Uterus (tissue), 4 donors: ENCODE data around the gene ITGB1. TPM values are rescaled to one million over a fixed set of nuclear protein-coding genes. Genes with fewer than 3 reads are reported as not detected.
"Not testable (repeated sequence)": the region's sequence is repeated elsewhere in the genome, so short reads cannot be mapped to it uniquely, and the experiment has no call there.

Experiments used
- DNase-seq, 2 donors: peaks; one replicate each; pipeline ENCODE4 v3.0.0-alpha.2; 2019 to 2020
- H3K27ac ChIP-seq, 2 donors: fragments of 200-600 bp; sonication (generic); 1 replicate in 1 of 2; 2 replicates in 1 of 2; pipeline ENCODE4 v1.5.1; 2016 to 2018
- H3K27me3 ChIP-seq, 2 donors: fragments of 200-600 bp; sonication (generic); one replicate each; pipeline ENCODE4 v1.5.1; 2018 to 2019; ENCODE audit warnings: control low read depth in 1 of 2
- H3K36me3 ChIP-seq, 2 donors: fragments of 200-600 bp; sonication (generic); one replicate each; pipeline ENCODE4 v1.5.1; 2019; ENCODE audit warnings: control low read depth in 1 of 2
- H3K4me1 ChIP-seq, 2 donors: fragments of 200-600 bp; sonication (generic); one replicate each; pipeline ENCODE4 v1.5.1; 2018 to 2019; ENCODE audit warnings: control low read depth in 1 of 2
- H3K4me3 ChIP-seq, 2 donors: fragments of 200-600 bp; sonication (generic); 1 replicate in 1 of 2; 2 replicates in 1 of 2; pipeline ENCODE4 v1.5.1; 2018 to 2019; ENCODE audit warnings: mild to moderate bottlenecking in 1 of 2
- H3K9me3 ChIP-seq, 2 donors: fragments of 200-600 bp; sonication (generic); one replicate each; pipeline ENCODE4 v1.5.1; 2019; ENCODE audit warnings: control low read depth in 1 of 2
- CTCF ChIP-seq, 4 experiments: fragments of 200-600 bp in 2 of 4; fragments of 450-650 bp in 2 of 4; sonication (generic) in 2 of 4; IDR thresholded peaks; one replicate each; pipeline ENCODE4 v1.5.1; 2016 to 2019; ENCODE audit warnings: antibody characterized with exemption in 4 of 4, mild to moderate bottlenecking in 2 of 4, moderate library complexity in 1 of 4
- POLR2A ChIP-seq, 2 donors: fragments of 450-650 bp; IDR thresholded peaks; one replicate each; pipeline ENCODE4 v1.6.1; 2016; ENCODE audit warnings: antibody characterized with exemption in 2 of 2, mild to moderate bottlenecking in 1 of 2, moderate library complexity in 1 of 2
- intact Hi-C: fragments of 100-400 bp; cut with DNase I; formaldehyde crosslinking; loops from one replicate; pipeline ENCODE4 v1.15.1; 2023; ENCODE audit warnings: low total_unique reads
- total RNA-seq, 4 donors: library from RNA; depleted of rRNA in 3 of 4; stranded (reverse); fragments of >200 nt in 3 of 4; gene quantifications; one replicate each; pipeline versions ENCODE4 v1.1.0 to v1.2.4, GENCODE V29; 2014 to 2023
- donor health status: DM: yes; HTN: yes; CAD: no.

ITGB1 gene
- total RNA-seq, 4 donors from 2014 or later: 484 to 1,046 (median 601) TPM

- no peak for DNase-seq
- H3K4me3 ChIP-seq: no peak overlapping the region
- H3K36me3 ChIP-seq: no peaks in the 10 kb centered on the region
- H3K27ac ChIP-seq: peak overlapping the region in 1 of 2 donors; percentile 3
- TF ChIP-seq CTCF (IDR thresholded peaks at IDR 0.05): no peak
- no peak for TF ChIP-seq POLR2A (IDR thresholded peaks at IDR 0.05)
- H3K27me3 ChIP-seq: no peaks in the 10 kb centered on the region
- intact Hi-C loops: no loop called here
- H3K4me1 ChIP-seq: no peaks in the 10 kb centered on the region
- H3K9me3 ChIP-seq: no peaks in the 10 kb centered on the region
These were observed 37.7 kb upstream of the ITGB1 start for GRCh38 chr10:32995751-32996150.

- intact Hi-C loops: no loop called here
- Histone ChIP-seq H3K4me3 (no peak overlapping the region), H3K9me3 (no peaks in the 10 kb centered on the region), H3K27me3 (no peaks in the 10 kb centered on the region), H3K27ac (peak overlapping the region in 1 of 2 donors; percentile 3), H3K4me1 (no peaks in the 10 kb centered on the region), H3K36me3 (no peaks in the 10 kb centered on the region)
- DNase-seq: no peak
- TF ChIP-seq CTCF (IDR thresholded peaks at IDR 0.05): no peak
- no peak for TF ChIP-seq POLR2A (IDR thresholded peaks at IDR 0.05)
These were observed 37.1 kb upstream of the ITGB1 start for GRCh38 chr10:32995066-32995622.

- H3K4me1 ChIP-seq, DNase-seq, intact Hi-C loops, H3K27ac ChIP-seq, H3K27me3 ChIP-seq, H3K9me3 ChIP-seq, H3K4me3 ChIP-seq, H3K36me3 ChIP-seq: not testable (repeated sequence)
These were observed 36.6 kb upstream of the ITGB1 start for GRCh38 chr10:32994632-32995031.

- H3K27me3 ChIP-seq, H3K27ac ChIP-seq, H3K4me1 ChIP-seq, intact Hi-C loops, H3K4me3 ChIP-seq, H3K9me3 ChIP-seq, H3K36me3 ChIP-seq, DNase-seq: not testable (repeated sequence)
These were observed 34.3 kb upstream of the ITGB1 start for GRCh38 chr10:32992310-32992709.

GRCh38 chr10:32990811-32991210 is 32.8 kb upstream of the ITGB1 start:
- TF ChIP-seq CTCF (IDR thresholded peaks at IDR 0.05) (no peak), POLR2A (IDR thresholded peaks at IDR 0.05) (no peak)
- Histone ChIP-seq H3K36me3 (no peaks in the 10 kb centered on the region), H3K27me3 (no peaks in the 10 kb centered on the region), H3K4me1 (no peaks in the 10 kb centered on the region), H3K9me3 (no peaks in the 10 kb centered on the region), H3K27ac (no peak overlapping the region), H3K4me3 (no peak overlapping the region)
- intact Hi-C loops: no loop called here
- DNase-seq: no peak

- TF ChIP-seq CTCF (IDR thresholded peaks at IDR 0.05) (no peak), POLR2A (IDR thresholded peaks at IDR 0.05) (no peak)
- DNase-seq: no peak
- H3K9me3 ChIP-seq: no peaks in the 10 kb centered on the region
- H3K4me3 ChIP-seq: no peak overlapping the region
- H3K27me3 ChIP-seq: no peaks in the 10 kb centered on the region
- intact Hi-C loops: no loop called here
- no peaks in the 10 kb centered on the region for H3K4me1 ChIP-seq
- H3K27ac ChIP-seq: no peak overlapping the region
- no peaks in the 10 kb centered on the region for H3K36me3 ChIP-seq
These were observed 30.6 kb upstream of the ITGB1 start for GRCh38 chr10:32988604-32989003.
